ENCODE data around the gene MAP9. TPM values are rescaled to one million over a fixed set of nuclear protein-coding genes. Genes with fewer than 3 reads are reported as not detected.

MAP9 gene
- polyA plus RNA-seq, 3 donors, result 0.01 TPM; not detected in 2

DNA sequence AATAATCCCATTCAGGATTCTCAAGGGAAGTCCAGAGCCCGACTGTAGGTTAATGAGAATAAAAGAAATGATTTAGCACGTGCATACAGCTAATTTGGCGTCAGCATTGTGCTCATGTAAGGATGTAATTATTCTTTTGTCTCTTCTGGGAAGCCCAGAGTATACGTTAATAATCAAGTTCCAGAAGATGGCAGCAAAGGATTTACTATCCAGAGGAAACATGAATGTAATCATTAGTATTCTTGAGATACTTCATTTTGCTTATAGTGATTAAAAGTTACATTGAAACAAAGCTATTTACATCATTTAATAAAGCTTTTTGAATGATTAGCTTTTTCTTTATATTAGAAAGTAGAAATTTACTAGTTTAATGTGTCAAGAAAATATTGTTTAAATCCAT lies 27.1 kb upstream of the MAP9 start:
- Mint-ChIP-seq H3K4me3 (no peak overlapping the region), H3K27me3 (ENCODE audit: low read depth in 3 of 3) (peaks cover 0 to 1% (median 0%) of the 10 kb centered on the region in 3 donors), H3K27ac (no peak overlapping the region), H3K4me1 (no peaks in the 10 kb centered on the region), H3K36me3 (no peaks in the 10 kb centered on the region), H3K9me3 (no peaks in the 10 kb centered on the region)
- Histone ChIP-seq H4K20me1 (ENCODE audit: insufficient read depth, low read length) (no peaks in the 10 kb centered on the region), H3K79me2 (ENCODE audit: insufficient read depth, low read length) (no peaks in the 10 kb centered on the region), H3K4me1 (ENCODE audit: control insufficient read depth in 1 of 2, insufficient read depth in 2 of 2, low read length in 2 of 2) (no peaks in the 10 kb centered on the region), H3K9me3 (replicated peaks in 1 of 2; ENCODE audit: control insufficient read depth in 1 of 2, insufficient read depth in 1 of 2, low read length in 2 of 2) (no peaks in the 10 kb centered on the region), H3K36me3 (replicated peaks in 1 of 2; ENCODE audit: control insufficient read depth in 1 of 2, insufficient read depth in 2 of 2, low read length in 2 of 2) (no peaks in the 10 kb centered on the region), H3K4me3 (replicated peaks in 1 of 3; ENCODE audit: low read depth in 2 of 3, low read length in 3 of 3) (no peak overlapping the region), H3K27ac (ENCODE audit: low read depth in 1 of 2, low read length in 2 of 2) (no peak overlapping the region), H2AFZ (ENCODE audit: insufficient read depth, low read depth, low read length, poor library complexity, severe bottlenecking) (no peak overlapping the region), H3K27me3 (ENCODE audit: control insufficient read depth in 2 of 2, insufficient read depth in 2 of 2, low read length in 2 of 2) (no peaks in the 10 kb centered on the region), H3K9ac (ENCODE audit: insufficient read depth, low read length, poor library complexity, severe bottlenecking) (no peak overlapping the region), H3K4me2 (replicated peaks; ENCODE audit: extremely low read depth, low read length, poor library complexity, severe bottlenecking) (no peak overlapping the region)
- WGBS (ENCODE audit: insufficient coverage), result 0% methylated on average over 1 of the region's 4 CpGs
- TF ChIP-seq, protein P1, sequence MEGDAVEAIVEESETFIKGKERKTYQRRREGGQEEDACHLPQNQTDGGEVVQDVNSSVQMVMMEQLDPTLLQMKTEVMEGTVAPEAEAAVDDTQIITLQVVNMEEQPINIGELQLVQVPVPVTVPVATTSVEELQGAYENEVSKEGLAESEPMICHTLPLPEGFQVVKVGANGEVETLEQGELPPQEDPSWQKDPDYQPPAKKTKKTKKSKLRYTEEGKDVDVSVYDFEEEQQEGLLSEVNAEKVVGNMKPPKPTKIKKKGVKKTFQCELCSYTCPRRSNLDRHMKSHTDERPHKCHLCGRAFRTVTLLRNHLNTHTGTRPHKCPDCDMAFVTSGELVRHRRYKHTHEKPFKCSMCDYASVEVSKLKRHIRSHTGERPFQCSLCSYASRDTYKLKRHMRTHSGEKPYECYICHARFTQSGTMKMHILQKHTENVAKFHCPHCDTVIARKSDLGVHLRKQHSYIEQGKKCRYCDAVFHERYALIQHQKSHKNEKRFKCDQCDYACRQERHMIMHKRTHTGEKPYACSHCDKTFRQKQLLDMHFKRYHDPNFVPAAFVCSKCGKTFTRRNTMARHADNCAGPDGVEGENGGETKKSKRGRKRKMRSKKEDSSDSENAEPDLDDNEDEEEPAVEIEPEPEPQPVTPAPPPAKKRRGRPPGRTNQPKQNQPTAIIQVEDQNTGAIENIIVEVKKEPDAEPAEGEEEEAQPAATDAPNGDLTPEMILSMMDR (IDR thresholded peaks at IDR 0.05), result no peak
- intact Hi-C loops (cut with micrococcal nuclease), result no loop called here
- no peak for DNase-seq

DNA sequence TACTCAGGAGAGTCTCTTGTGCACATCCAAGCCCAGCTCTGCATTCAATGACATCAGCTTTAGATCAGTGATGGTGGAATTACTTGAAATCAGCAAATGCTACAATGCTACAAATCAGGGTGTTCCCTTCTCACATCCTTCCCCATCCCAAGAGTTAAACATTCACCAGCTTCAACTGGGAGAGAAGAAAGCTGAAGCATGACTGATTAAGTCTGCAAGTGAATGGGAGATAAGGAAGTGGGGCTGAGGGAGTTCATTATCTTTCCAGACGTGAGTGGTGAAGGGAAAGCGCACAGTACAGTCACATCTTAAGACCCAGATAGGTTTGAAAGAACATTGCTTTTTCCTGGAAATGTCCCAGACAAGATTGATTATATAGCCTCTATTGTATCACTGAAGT lies 26.2 kb upstream of the MAP9 start:
- Histone ChIP-seq H4K20me1 (ENCODE audit: insufficient read depth, low read length) (no peaks in the 10 kb centered on the region), H2AFZ (ENCODE audit: insufficient read depth, low read depth, low read length, poor library complexity, severe bottlenecking) (no peak overlapping the region), H3K4me2 (replicated peaks; ENCODE audit: extremely low read depth, low read length, poor library complexity, severe bottlenecking) (no peak overlapping the region), H3K9ac (ENCODE audit: insufficient read depth, low read length, poor library complexity, severe bottlenecking) (no peak overlapping the region), H3K4me1 (ENCODE audit: control insufficient read depth in 1 of 2, insufficient read depth in 2 of 2, low read length in 2 of 2) (no peaks in the 10 kb centered on the region), H3K27me3 (ENCODE audit: control insufficient read depth in 2 of 2, insufficient read depth in 2 of 2, low read length in 2 of 2) (no peaks in the 10 kb centered on the region), H3K27ac (ENCODE audit: low read depth in 1 of 2, low read length in 2 of 2) (no peak overlapping the region), H3K79me2 (ENCODE audit: insufficient read depth, low read length) (no peaks in the 10 kb centered on the region), H3K4me3 (replicated peaks in 1 of 3; ENCODE audit: low read depth in 2 of 3, low read length in 3 of 3) (no peak overlapping the region), H3K36me3 (replicated peaks in 1 of 2; ENCODE audit: control insufficient read depth in 1 of 2, insufficient read depth in 2 of 2, low read length in 2 of 2) (no peaks in the 10 kb centered on the region), H3K9me3 (replicated peaks in 1 of 2; ENCODE audit: control insufficient read depth in 1 of 2, insufficient read depth in 1 of 2, low read length in 2 of 2) (no peaks in the 10 kb centered on the region)
- no peak for DNase-seq
- H3K4me3 Mint-ChIP-seq, result no peak overlapping the region
- intact Hi-C loops (cut with micrococcal nuclease), result no loop called here
- H3K9me3 Mint-ChIP-seq, result no peaks in the 10 kb centered on the region
- no peak overlapping the region for H3K27ac Mint-ChIP-seq
- no peaks in the 10 kb centered on the region for H3K36me3 Mint-ChIP-seq
- WGBS (ENCODE audit: insufficient coverage), result 83% methylated on average over 2 of the region's 2 CpGs
- H3K27me3 Mint-ChIP-seq (ENCODE audit: low read depth in 3 of 3), result no peaks in the 10 kb centered on the region
- no peaks in the 10 kb centered on the region for H3K4me1 Mint-ChIP-seq
- TF ChIP-seq, protein P1 (IDR thresholded peaks at IDR 0.05), result no peak

Data from CD14-positive monocyte (primary cell).